Stimulated activated CD8-positive, alpha-beta memory T cell treated with anti-CD3 and anti-CD28 coated beads, Interleukin-15, amount 100 ng/mL, for 24 hours (primary cell): Measurements from ENCODE around the gene LRRC59.
"Not testable (repeated sequence)": the region's sequence is repeated elsewhere in the genome, so short reads cannot be mapped to it uniquely, and the experiment has no call there.

Experiments used
- DNase-seq: peaks from one replicate; pipeline ENCODE4 v3.0.0-alpha.2; 2020; ENCODE audit warnings: low read depth

Gene LRRC59

GRCh38 chr17:50347117-50347893, 50.0 kb downstream of the LRRC59 start:
- no peak for DNase-seq

- DNase-seq: peak; percentile 26
These were observed 50.8 kb downstream of the LRRC59 start for GRCh38 chr17:50346313-50347116.

GRCh38 chr17:50345432-50346312, 51.7 kb downstream of the LRRC59 start, which contains the start of gene XYLT2:
Gene XYLT2, plus strand, starts transcription at chr17:50346126. Its CDS starts 15 bp downstream, at chr17:50346141.
- DNase-seq: peak; percentile 89

- DNase-seq: no peak
These were observed 52.5 kb downstream of the LRRC59 start for GRCh38 chr17:50344731-50345365.

- DNase-seq: no peak
These were observed 57.9 kb downstream of the LRRC59 start for GRCh38 chr17:50339381-50339780.

- no peak for DNase-seq
These were observed 58.7 kb downstream of the LRRC59 start for GRCh38 chr17:50338645-50339044.

DNA sequence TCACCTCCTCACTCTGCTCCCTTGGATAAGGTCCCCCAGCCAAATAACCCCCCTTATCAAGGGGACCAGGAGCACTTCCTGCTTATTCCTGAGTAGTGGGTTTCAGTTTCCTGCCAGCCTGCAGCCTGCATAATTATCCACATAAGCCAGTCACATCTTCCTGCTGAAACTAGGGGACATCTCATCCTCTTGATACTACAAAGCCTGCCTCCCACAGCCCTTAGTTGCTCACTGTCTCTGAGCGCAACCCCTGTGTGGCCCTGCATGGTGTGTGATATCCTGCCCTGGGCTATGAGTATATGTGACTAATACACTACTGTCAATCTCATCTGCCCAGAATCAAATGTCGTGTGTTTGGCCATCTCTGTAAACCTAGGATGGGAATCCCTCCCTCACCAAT, 59.4 kb downstream of the LRRC59 start:
- no peak for DNase-seq

DNA sequence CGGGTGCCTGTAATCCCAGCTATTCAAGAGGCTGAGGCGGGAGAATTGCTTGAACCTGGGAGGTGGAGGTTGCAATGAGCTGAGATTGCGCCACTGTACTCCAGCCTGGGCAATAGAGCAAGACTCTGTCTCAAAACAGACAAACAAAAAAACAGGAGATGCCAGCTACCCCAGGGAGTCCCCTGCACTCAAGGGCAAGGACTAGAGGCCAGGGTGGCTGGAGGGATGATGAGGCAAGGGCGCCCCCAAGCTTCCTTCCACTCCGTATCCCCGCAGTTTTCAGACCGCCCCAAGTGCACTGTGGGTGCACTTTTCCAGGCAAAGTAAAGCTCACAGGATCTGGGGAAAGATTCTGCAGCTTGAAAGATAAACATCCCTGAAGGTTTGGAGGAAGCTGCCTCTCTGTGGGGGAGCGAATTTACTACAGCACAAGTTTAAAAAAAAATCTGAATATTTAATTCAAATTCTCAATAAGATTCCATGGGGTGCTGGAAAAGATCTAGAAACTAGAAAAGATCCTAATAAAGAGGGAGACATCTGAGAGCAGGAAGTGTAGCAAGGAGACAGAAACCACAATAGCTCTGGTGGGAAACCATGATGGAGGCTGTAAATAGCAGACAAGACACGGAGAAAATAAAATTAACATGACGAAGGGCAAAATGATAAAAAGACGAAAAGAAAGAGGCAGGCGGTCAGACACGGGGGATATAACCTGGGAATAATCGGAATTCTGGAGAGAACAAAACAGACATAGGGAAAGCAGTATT, 63.8 kb downstream of the LRRC59 start:
- DNase-seq: not testable (repeated sequence)

DNA sequence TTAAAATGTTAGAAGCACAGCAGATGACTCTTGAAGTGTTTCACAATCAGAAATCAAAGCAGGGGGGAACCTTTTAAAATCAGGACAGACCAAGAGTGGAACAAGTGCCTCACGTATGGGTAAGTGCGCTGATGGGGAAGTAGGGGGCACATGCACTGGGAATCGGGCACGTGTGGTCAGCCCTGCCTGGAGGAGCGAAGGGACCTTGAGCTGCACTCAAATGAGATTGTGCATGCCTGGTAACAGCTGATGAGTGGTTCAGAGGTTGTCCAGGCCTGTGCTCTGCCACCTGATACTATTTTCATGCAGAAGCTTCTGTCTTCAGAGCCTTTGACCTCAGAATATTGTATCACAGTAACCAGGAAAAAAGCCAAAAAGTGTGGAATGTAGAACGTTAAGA, 65.1 kb downstream of the LRRC59 start:
- no peak for DNase-seq
